Neural cell (in vitro differentiated cells): Measurements from ENCODE around the gene CA12.

ENCODE experiments used
- EP300 ChIP-seq: fragments of 450-650 bp; conservative IDR thresholded peaks from 2 replicates; pipeline ENCODE4 v1.6.1; 2014; ENCODE audit warnings: antibody characterized with exemption, mild to moderate bottlenecking, moderate library complexity; ENCODE audit not compliant: poor library complexity, severe bottlenecking
- EZH2 ChIP-seq: fragments of 200-600, 300-800 bp; shearing (Covaris generic), sonication (generic); IDR thresholded peaks from 2 replicates; pipeline ENCODE4 v1.6.1; 2014; ENCODE audit warnings: antibody characterized with exemption, low read length, borderline replicate concordance, mild to moderate bottlenecking; ENCODE audit not compliant: insufficient read depth, poor library complexity, severe bottlenecking
- MXI1 ChIP-seq: fragments of 450-650 bp; conservative IDR thresholded peaks from 2 replicates; pipeline ENCODE4 v1.6.1; 2014; ENCODE audit warnings: antibody characterized with exemption, mild to moderate bottlenecking; ENCODE audit not compliant: poor library complexity, severe bottlenecking
- POLR2AphosphoS5 ChIP-seq: IDR thresholded peaks from 2 replicates; pipeline ENCODE4 v1.6.1; 2012
- RAD21 ChIP-seq: fragments of 450-650 bp; conservative IDR thresholded peaks from 2 replicates; pipeline ENCODE4 v1.6.1; 2014; ENCODE audit warnings: antibody characterized with exemption, mild to moderate bottlenecking, moderate library complexity
- SMC3 ChIP-seq: fragments of 450-650 bp; conservative IDR thresholded peaks from 2 replicates; pipeline ENCODE4 v1.6.1; 2014; ENCODE audit warnings: antibody characterized with exemption, mild to moderate bottlenecking, moderate library complexity; ENCODE audit not compliant: poor library complexity
- TF ChIP-seq, protein P1 (sequence below): fragments of 450-650 bp; IDR thresholded peaks from 2 replicates; pipeline ENCODE4 v1.5.1; 2014; ENCODE audit warnings: antibody characterized with exemption, mild to moderate bottlenecking, moderate library complexity; ENCODE audit not compliant: poor library complexity, severe bottlenecking
- TF ChIP-seq, protein P2 (sequence below): IDR thresholded peaks from 2 replicates; pipeline ENCODE4 v1.6.1; 2012; ENCODE audit warnings: borderline replicate concordance

DNA sequence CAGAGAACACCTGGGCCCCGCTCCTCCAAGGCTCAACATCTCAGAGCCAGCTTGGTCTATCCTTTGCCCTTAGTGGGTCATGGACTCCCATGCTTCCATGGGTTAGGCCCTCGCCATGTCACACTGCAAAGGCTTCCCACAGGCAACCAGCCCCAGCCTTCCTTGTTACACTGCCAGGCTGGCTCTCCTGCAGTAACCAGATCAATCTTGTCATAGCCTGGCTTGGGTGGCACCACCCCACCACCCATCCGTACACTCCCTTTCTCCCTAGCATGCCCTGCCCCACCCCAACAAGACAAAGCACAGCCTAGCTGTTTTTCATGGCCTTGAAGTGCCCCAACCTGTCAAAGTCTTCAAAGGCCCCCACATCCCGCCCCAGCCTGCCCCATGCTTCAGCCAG is 30.5 kb downstream of the CA12 start:
- TF ChIP-seq, protein P1, sequence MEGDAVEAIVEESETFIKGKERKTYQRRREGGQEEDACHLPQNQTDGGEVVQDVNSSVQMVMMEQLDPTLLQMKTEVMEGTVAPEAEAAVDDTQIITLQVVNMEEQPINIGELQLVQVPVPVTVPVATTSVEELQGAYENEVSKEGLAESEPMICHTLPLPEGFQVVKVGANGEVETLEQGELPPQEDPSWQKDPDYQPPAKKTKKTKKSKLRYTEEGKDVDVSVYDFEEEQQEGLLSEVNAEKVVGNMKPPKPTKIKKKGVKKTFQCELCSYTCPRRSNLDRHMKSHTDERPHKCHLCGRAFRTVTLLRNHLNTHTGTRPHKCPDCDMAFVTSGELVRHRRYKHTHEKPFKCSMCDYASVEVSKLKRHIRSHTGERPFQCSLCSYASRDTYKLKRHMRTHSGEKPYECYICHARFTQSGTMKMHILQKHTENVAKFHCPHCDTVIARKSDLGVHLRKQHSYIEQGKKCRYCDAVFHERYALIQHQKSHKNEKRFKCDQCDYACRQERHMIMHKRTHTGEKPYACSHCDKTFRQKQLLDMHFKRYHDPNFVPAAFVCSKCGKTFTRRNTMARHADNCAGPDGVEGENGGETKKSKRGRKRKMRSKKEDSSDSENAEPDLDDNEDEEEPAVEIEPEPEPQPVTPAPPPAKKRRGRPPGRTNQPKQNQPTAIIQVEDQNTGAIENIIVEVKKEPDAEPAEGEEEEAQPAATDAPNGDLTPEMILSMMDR: no peak
- TF ChIP-seq SMC3 (no peak), EP300 (no peak), EZH2 (no peak), RAD21 (no peak), MXI1 (no peak), POLR2AphosphoS5 (no peak)
- TF ChIP-seq, protein P2, sequence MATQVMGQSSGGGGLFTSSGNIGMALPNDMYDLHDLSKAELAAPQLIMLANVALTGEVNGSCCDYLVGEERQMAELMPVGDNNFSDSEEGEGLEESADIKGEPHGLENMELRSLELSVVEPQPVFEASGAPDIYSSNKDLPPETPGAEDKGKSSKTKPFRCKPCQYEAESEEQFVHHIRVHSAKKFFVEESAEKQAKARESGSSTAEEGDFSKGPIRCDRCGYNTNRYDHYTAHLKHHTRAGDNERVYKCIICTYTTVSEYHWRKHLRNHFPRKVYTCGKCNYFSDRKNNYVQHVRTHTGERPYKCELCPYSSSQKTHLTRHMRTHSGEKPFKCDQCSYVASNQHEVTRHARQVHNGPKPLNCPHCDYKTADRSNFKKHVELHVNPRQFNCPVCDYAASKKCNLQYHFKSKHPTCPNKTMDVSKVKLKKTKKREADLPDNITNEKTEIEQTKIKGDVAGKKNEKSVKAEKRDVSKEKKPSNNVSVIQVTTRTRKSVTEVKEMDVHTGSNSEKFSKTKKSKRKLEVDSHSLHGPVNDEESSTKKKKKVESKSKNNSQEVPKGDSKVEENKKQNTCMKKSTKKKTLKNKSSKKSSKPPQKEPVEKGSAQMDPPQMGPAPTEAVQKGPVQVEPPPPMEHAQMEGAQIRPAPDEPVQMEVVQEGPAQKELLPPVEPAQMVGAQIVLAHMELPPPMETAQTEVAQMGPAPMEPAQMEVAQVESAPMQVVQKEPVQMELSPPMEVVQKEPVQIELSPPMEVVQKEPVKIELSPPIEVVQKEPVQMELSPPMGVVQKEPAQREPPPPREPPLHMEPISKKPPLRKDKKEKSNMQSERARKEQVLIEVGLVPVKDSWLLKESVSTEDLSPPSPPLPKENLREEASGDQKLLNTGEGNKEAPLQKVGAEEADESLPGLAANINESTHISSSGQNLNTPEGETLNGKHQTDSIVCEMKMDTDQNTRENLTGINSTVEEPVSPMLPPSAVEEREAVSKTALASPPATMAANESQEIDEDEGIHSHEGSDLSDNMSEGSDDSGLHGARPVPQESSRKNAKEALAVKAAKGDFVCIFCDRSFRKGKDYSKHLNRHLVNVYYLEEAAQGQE: no peak
